C4-2B (cell line): Measurements from ENCODE around the gene KCNQ5.

Experiments
- ZFX ChIP-seq: fragments of 450-650 bp; IDR thresholded peaks from 2 replicates; pipeline ENCODE4 v1.6.1; 2017
- TF ChIP-seq, protein P1 (sequence below): fragments of 450-650 bp; conservative IDR thresholded peaks from 2 replicates; pipeline ENCODE4 v1.5.1; 2017; ENCODE audit warnings: mild to moderate bottlenecking

DNA sequence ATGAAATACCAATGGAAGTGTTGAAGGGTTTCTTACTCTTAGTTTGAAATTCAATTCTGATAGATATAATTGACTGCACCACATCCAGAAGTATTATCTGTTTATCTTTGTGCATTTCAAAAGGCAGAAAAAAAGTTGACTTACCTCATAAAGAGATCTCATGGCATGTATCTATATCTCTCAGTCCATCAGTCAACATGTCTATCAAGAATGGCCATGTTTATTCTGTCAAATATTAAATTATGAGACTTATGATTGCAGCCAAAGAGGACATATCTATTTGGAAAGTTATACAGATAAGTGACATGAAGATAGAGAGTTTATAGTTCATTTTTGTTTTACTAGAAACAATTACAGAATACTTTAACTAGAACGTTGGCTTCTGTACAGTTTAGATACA, 325.7 kb downstream of the KCNQ5 start:
- TF ChIP-seq, protein P1, sequence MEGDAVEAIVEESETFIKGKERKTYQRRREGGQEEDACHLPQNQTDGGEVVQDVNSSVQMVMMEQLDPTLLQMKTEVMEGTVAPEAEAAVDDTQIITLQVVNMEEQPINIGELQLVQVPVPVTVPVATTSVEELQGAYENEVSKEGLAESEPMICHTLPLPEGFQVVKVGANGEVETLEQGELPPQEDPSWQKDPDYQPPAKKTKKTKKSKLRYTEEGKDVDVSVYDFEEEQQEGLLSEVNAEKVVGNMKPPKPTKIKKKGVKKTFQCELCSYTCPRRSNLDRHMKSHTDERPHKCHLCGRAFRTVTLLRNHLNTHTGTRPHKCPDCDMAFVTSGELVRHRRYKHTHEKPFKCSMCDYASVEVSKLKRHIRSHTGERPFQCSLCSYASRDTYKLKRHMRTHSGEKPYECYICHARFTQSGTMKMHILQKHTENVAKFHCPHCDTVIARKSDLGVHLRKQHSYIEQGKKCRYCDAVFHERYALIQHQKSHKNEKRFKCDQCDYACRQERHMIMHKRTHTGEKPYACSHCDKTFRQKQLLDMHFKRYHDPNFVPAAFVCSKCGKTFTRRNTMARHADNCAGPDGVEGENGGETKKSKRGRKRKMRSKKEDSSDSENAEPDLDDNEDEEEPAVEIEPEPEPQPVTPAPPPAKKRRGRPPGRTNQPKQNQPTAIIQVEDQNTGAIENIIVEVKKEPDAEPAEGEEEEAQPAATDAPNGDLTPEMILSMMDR: no peak
- no peak for TF ChIP-seq ZFX
